ENCODE measurements around the gene MMP15. TPM values are rescaled to one million over a fixed set of nuclear protein-coding genes. Genes with fewer than 3 reads are reported as not detected.
"Not testable (repeated sequence)": the region's sequence is repeated elsewhere in the genome, so short reads cannot be mapped to it uniquely, and the experiment has no call there.

The MMP15 gene
- total and polyA plus RNA-seq, 4 donors = 0.82 to 5.9 (median 3.8) TPM

DNA sequence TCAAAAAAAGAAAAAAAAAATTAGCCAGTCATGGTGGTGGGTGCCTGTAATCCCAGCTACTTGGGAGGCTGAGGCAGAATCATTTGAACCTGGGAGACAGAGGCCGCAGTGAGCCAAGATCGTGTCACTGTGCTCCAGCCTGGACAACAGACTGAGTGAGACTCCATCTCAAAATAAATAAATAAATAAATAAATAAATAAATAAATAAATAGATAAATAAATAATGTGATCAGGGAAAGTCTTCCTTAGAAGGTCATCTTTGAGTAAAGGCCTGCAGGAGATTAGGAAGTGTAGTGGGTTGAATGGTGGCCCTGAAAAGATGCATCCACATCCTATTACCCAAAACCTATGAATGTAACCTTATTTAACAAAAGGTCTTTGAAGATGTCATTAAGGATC, 47.5 kb downstream of the MMP15 start:
- H3K27me3 ChIP-seq (ENCODE audit: control insufficient read depth in 1 of 2, insufficient read depth in 2 of 2, low read length in 1 of 2); H3K4me1 ChIP-seq (ENCODE audit: control insufficient read depth in 1 of 2, insufficient read depth in 2 of 2, low read length in 2 of 2); DNase-seq; intact Hi-C loops (cut with DNase I); H3K27ac ChIP-seq (ENCODE audit: low read depth in 1 of 2, low read length in 2 of 2); H3K36me3 ChIP-seq (ENCODE audit: control insufficient read depth in 1 of 2, insufficient read depth in 2 of 2, low read length in 1 of 2); ATAC-seq (ENCODE audit: low FRiP score); H3K4me3 ChIP-seq (ENCODE audit: low read length in 2 of 2); H3K9me3 ChIP-seq (ENCODE audit: control insufficient read depth, low read length): not testable (repeated sequence)
- 94 to 100% methylated on average over 2 of the region's 2 CpGs for WGBS, 2 donors

DNA sequence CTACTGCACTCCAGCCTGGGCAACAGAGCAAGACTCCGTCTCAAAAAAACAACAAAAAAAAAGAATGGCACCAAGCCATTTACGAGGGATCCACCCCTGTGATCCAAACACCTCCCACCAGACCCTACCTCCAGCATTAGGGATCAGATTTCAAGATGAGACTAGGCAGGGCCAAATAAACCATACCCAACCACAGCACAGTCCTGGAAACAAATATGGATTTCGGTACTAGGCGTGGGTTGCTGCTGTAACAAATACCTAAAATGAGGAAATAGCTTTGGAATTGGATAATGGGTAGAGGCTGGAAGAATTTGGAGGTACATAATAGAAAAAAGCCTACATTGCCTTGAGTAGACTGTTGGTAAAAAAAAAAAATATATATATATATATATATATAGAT, 49.1 kb downstream of the MMP15 start:
- no peaks in the 10 kb centered on the region for H3K36me3 ChIP-seq (ENCODE audit: control insufficient read depth in 1 of 2, insufficient read depth in 2 of 2, low read length in 1 of 2)
- H3K27me3 ChIP-seq (ENCODE audit: control insufficient read depth in 1 of 2, insufficient read depth in 2 of 2, low read length in 1 of 2) = no peaks in the 10 kb centered on the region
- no peak overlapping the region for H3K27ac ChIP-seq (ENCODE audit: low read depth in 1 of 2, low read length in 2 of 2)
- 83 to 91% methylated on average over 4 of the region's 4 CpGs for WGBS, 2 donors
- H3K4me3 ChIP-seq (ENCODE audit: low read length in 2 of 2) = no peak overlapping the region
- no peak for ATAC-seq (ENCODE audit: low FRiP score)
- DNase-seq = no peak
- no peaks in the 10 kb centered on the region for H3K4me1 ChIP-seq (ENCODE audit: control insufficient read depth in 1 of 2, insufficient read depth in 2 of 2, low read length in 2 of 2)
- intact Hi-C loops (cut with DNase I) = no loop called here
- H3K9me3 ChIP-seq (ENCODE audit: control insufficient read depth, low read length) = no peaks in the 10 kb centered on the region

DNA sequence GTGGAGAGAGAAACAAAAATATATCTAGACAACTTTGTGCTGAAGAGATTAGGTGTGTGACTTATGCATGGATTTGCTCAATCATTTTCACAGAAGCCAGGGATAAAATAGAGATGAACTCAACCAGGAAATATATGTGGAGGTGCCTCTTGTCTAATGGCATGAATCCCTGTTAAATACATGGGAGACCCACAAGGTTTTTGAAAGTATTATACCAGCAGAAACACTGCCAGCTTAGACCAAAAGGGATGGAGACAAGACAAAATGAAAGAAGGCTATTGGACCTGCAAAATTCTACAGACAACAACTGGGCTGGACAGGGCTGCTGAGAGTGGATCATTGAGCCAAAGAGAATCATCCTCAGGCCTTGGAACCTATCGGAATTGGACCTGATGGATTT, 51.0 kb downstream of the MMP15 start:
- ATAC-seq (ENCODE audit: low FRiP score) = no peak

DNA sequence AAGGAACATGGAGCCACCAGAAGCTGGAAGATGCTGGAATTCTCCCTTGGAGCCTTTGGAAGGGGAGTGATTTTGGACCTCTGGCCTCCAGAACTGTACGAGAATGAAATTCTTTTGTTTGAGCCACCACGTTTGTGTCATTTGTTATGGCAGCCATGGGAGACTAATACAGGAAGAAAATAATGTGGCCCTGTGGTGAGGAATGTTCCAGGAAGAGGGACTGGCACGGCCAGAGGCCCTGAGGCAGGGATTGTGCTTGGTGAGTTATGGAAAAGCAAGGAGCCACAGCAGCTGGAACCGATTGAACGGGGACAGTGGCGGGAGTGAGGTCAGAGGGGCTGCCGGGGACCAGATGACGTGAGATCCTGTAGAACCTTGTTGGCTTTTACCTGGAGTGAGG, 52.2 kb downstream of the MMP15 start:
- 68 to 77% methylated on average over 8 of the region's 8 CpGs for WGBS, 2 donors
- Histone ChIP-seq H3K27me3 (ENCODE audit: control insufficient read depth in 1 of 2, insufficient read depth in 2 of 2, low read length in 1 of 2) (no peaks in the 10 kb centered on the region), H3K4me3 (ENCODE audit: low read length in 2 of 2) (no peak overlapping the region), H3K27ac (ENCODE audit: low read depth in 1 of 2, low read length in 2 of 2) (no peak overlapping the region), H3K4me1 (ENCODE audit: control insufficient read depth in 1 of 2, insufficient read depth in 2 of 2, low read length in 2 of 2) (no peaks in the 10 kb centered on the region), H3K9me3 (ENCODE audit: control insufficient read depth, low read length) (no peaks in the 10 kb centered on the region), H3K36me3 (ENCODE audit: control insufficient read depth in 1 of 2, insufficient read depth in 2 of 2, low read length in 1 of 2) (no peaks in the 10 kb centered on the region)
- ATAC-seq (ENCODE audit: low FRiP score) (no peak), DNase-seq (no peak)
- intact Hi-C loops (cut with DNase I) = no loop called here

More for the DNA sequence above, 51.0 kb downstream of the MMP15 start:
- WGBS, 2 donors = 92 to 94% methylated on average over 1 of the region's 1 CpG
- H3K4me1 ChIP-seq (ENCODE audit: control insufficient read depth in 1 of 2, insufficient read depth in 2 of 2, low read length in 2 of 2) = no peaks in the 10 kb centered on the region
- no peaks in the 10 kb centered on the region for H3K9me3 ChIP-seq (ENCODE audit: control insufficient read depth, low read length)
- H3K4me3 ChIP-seq (ENCODE audit: low read length in 2 of 2) = no peak overlapping the region
- H3K27ac ChIP-seq (ENCODE audit: low read depth in 1 of 2, low read length in 2 of 2) = no peak overlapping the region
- no peak for DNase-seq
- no peaks in the 10 kb centered on the region for H3K27me3 ChIP-seq (ENCODE audit: control insufficient read depth in 1 of 2, insufficient read depth in 2 of 2, low read length in 1 of 2)
- no peaks in the 10 kb centered on the region for H3K36me3 ChIP-seq (ENCODE audit: control insufficient read depth in 1 of 2, insufficient read depth in 2 of 2, low read length in 1 of 2)
- intact Hi-C loops (cut with DNase I) = no loop called here

DNA sequence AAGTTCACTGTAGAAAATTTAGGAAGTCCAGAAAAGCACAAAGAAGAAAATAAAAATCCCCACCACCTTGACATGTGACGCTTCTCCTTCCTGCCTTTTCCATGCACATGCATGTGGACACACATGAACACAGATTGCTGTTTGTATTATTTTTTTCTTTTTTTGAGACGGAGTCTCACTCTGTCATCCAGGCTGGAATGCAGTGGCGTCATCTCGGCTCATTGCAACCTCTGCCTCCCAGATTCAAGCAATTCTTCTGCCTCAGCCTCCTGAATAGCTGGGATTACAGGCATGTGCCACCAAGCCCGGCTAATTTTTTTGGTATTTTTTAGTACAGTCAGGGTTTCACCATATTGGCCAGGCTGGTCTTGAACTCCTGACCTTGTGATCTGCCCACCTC, 55.1 kb downstream of the MMP15 start:
- H3K4me3 ChIP-seq (ENCODE audit: low read length in 2 of 2); H3K36me3 ChIP-seq (ENCODE audit: control insufficient read depth in 1 of 2, insufficient read depth in 2 of 2, low read length in 1 of 2); H3K27ac ChIP-seq (ENCODE audit: low read depth in 1 of 2, low read length in 2 of 2); H3K9me3 ChIP-seq (ENCODE audit: control insufficient read depth, low read length); H3K4me1 ChIP-seq (ENCODE audit: control insufficient read depth in 1 of 2, insufficient read depth in 2 of 2, low read length in 2 of 2); ATAC-seq (ENCODE audit: low FRiP score); H3K27me3 ChIP-seq (ENCODE audit: control insufficient read depth in 1 of 2, insufficient read depth in 2 of 2, low read length in 1 of 2); intact Hi-C loops (cut with DNase I): not testable (repeated sequence)
- WGBS, 2 donors = 76 to 78% methylated on average over 5 of the region's 5 CpGs
- DNase-seq = peak in 1 of 2 donors; percentile 12

DNA sequence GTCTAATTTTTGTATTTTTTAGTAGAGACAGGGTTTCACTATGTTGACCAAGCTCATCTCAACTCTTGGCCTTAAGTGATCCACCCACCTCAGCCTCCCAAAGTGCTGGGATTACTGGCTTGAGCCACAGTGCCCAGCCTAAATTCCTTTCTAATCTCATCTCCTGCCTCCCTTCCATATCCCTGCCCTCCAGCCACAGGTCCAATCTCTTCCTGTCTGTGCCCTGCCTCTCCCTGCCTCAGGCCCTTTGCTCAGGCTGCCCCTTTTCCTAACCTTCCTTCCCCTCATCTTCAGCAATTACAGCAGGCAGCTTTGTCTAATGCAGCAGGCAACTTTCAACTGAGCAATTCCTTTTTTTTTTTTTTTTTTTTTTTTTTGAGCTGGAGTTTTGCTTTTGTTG, 56.8 kb downstream of the MMP15 start:
- H3K4me3 ChIP-seq (ENCODE audit: low read length in 2 of 2) = no peak overlapping the region
- intact Hi-C loops (cut with DNase I) = no loop called here
- no peak overlapping the region for H3K27ac ChIP-seq (ENCODE audit: low read depth in 1 of 2, low read length in 2 of 2)
- peak in 1 of 2 donors; percentile 31 for DNase-seq
- H3K4me1 ChIP-seq (ENCODE audit: control insufficient read depth in 1 of 2, insufficient read depth in 2 of 2, low read length in 2 of 2) = no peaks in the 10 kb centered on the region
- no peaks in the 10 kb centered on the region for H3K27me3 ChIP-seq (ENCODE audit: control insufficient read depth in 1 of 2, insufficient read depth in 2 of 2, low read length in 1 of 2)
- no peaks in the 10 kb centered on the region for H3K36me3 ChIP-seq (ENCODE audit: control insufficient read depth in 1 of 2, insufficient read depth in 2 of 2, low read length in 1 of 2)
- H3K9me3 ChIP-seq (ENCODE audit: control insufficient read depth, low read length) = no peaks in the 10 kb centered on the region
- no peak for ATAC-seq (ENCODE audit: low FRiP score)

DNA sequence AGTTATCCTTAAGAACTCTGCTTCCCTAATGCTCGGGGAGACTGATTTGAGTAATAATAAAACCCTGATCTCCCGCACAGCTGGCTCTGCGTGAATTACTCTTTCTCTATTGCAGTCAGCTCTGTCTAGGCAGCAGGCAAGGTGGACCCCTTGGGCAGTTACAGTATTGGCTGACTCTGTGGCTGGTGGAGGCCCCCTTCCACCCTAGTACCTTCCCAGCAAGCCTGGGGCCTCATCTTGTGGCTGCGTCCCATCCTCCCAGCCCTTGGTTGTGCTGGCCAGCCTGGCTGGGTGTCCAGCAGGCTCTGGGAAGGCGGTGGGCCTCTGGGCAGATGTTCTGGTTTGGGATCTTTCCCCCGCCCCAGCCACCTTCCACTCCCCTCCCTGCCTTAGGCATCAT, 59.1 kb downstream of the MMP15 start:
- Histone ChIP-seq H3K9me3 (ENCODE audit: control insufficient read depth, low read length) (no peaks in the 10 kb centered on the region), H3K27me3 (ENCODE audit: control insufficient read depth in 1 of 2, insufficient read depth in 2 of 2, low read length in 1 of 2) (no peaks in the 10 kb centered on the region), H3K4me1 (ENCODE audit: control insufficient read depth in 1 of 2, insufficient read depth in 2 of 2, low read length in 2 of 2) (no peaks in the 10 kb centered on the region), H3K4me3 (ENCODE audit: low read length in 2 of 2) (no peak overlapping the region), H3K36me3 (ENCODE audit: control insufficient read depth in 1 of 2, insufficient read depth in 2 of 2, low read length in 1 of 2) (no peaks in the 10 kb centered on the region), H3K27ac (ENCODE audit: low read depth in 1 of 2, low read length in 2 of 2) (no peak overlapping the region)
- intact Hi-C loops (cut with DNase I) = no loop called here
- 79 to 86% methylated on average over 6 of the region's 6 CpGs for WGBS, 2 donors
- ATAC-seq (ENCODE audit: low FRiP score) (no peak), DNase-seq (peak in 1 of 2 donors; percentile 34)

DNA sequence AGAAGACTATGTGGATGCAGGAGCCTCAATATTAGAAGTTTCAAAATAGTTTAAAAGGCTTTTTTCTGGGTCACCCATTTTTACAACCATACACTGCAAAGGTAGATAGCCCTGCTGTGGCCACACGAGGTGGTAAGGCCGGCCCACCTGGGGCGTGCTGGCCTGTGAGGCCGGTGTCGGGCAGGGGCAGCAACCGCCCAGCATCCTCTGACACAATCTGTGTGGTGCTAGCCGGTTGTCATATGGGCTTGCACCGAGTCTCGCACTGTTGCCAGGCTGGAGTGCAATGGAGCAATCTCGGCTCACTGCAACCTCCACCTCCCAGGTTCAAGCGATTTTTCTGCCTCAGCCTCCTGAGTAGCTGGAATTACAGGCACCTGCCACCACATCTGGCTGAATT, 59.6 kb downstream of the MMP15 start:
- H3K27ac ChIP-seq (ENCODE audit: low read depth in 1 of 2, low read length in 2 of 2) = no peak overlapping the region
- ATAC-seq (ENCODE audit: low FRiP score) (no peak), DNase-seq (peak in 1 of 2 donors; percentile 37)
- H3K36me3 ChIP-seq (ENCODE audit: control insufficient read depth in 1 of 2, insufficient read depth in 2 of 2, low read length in 1 of 2) = no peaks in the 10 kb centered on the region
- H3K9me3 ChIP-seq (ENCODE audit: control insufficient read depth, low read length) = no peaks in the 10 kb centered on the region
- intact Hi-C loops (cut with DNase I) = no loop called here
- no peaks in the 10 kb centered on the region for H3K27me3 ChIP-seq (ENCODE audit: control insufficient read depth in 1 of 2, insufficient read depth in 2 of 2, low read length in 1 of 2)
- H3K4me1 ChIP-seq (ENCODE audit: control insufficient read depth in 1 of 2, insufficient read depth in 2 of 2, low read length in 2 of 2) = no peaks in the 10 kb centered on the region
- 88 to 90% methylated on average over 11 of the region's 11 CpGs for WGBS, 2 donors
- no peak overlapping the region for H3K4me3 ChIP-seq (ENCODE audit: low read length in 2 of 2)

DNA sequence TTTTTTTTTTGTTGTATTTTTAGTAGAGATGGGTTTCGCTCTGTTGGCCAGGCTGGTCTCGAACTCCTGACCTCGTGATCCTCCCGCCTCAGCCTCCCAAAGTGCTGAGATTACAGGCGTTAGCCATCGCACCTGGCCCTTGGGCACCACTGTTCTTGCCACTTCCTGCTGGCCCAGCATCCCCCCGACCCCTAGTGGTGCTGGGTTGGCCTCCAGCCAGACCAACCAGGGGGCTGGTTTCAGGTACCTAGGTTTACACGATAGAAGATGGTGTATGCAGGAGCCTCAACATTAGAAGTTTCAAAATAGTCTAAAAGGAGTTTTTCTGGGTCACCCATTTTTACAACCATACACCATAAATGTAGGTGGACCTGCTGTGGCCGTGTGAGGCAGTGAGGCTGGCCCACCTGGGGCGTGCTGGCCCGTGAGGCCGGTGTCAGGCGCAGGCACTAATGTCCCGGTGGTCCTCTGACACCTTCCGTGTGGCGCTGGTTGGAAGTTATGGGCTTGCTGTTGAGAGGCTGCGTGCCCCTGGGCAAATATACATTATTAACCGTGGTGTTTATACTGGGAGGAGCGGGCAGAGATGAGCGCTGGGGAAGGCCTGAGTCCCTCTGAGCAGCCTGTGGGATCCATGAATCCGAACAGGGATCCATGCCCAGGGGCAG, 60.2 kb downstream of the MMP15 start:
- Histone ChIP-seq H3K27me3 (ENCODE audit: control insufficient read depth in 1 of 2, insufficient read depth in 2 of 2, low read length in 1 of 2) (no peaks in the 10 kb centered on the region), H3K27ac (ENCODE audit: low read depth in 1 of 2, low read length in 2 of 2) (no peak overlapping the region), H3K36me3 (ENCODE audit: control insufficient read depth in 1 of 2, insufficient read depth in 2 of 2, low read length in 1 of 2) (no peaks in the 10 kb centered on the region), H3K4me1 (ENCODE audit: control insufficient read depth in 1 of 2, insufficient read depth in 2 of 2, low read length in 2 of 2) (no peaks in the 10 kb centered on the region), H3K9me3 (ENCODE audit: control insufficient read depth, low read length) (no peaks in the 10 kb centered on the region), H3K4me3 (ENCODE audit: low read length in 2 of 2) (no peak overlapping the region)
- ATAC-seq (ENCODE audit: low FRiP score) = no peak
- intact Hi-C loops (cut with DNase I) = no loop called here
- WGBS, 2 donors = 86 to 88% methylated on average over 21 of the region's 21 CpGs
- no peak for DNase-seq

All from aorta (tissue), 5 donors.